ENCODE measurements around the gene TMEM175. TPM values are rescaled to one million over a fixed set of nuclear protein-coding genes. Genes with fewer than 3 reads are reported as not detected.

Gene TMEM175
- total and polyA plus RNA-seq, 8 donors: 10.0 to 96.6 (median 16.4) TPM

DNA sequence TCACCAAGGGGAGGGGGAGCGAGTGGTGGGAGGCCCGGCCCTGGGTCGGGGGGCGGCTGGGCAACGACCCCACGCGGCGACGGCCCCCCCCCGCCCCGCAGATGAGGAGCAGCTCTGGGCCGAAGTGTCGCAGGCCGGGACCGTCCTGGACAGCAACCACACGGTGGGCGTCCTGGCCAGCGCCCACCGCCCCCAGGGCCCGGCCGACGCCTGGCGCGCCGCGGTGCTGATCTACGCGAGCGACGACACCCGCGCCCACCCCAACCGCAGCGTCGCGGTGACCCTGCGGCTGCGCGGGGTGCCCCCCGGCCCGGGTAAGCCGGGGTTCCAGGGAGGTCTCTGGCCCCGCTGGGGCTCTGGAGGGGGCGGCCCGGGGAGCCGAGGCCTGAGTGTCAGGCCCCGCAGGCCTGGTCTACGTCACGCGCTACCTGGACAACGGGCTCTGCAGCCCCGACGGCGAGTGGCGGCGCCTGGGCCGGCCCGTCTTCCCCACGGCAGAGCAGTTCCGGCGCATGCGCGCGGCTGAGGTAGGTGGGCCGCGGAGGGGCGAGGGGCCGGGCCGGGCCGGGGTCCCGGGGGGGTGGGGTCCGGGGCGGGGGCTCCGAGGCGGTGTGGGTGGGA is 70.5 kb downstream of the TMEM175 start:
- ATAC-seq (peak in 3 of 4 donors; percentile 7 to 24 (median 10)), DNase-seq (peak in 1 of 6 donors; percentile 50), FAIRE-seq (no peak)
- intact Hi-C loops (cut with DNase I): no loop called here
- Histone ChIP-seq H3K36me3 (no peaks in the 10 kb centered on the region), H3K27me3 (peaks cover 0 to 18% (median 5%) of the 10 kb centered on the region in 4 donors), H3K9me3 (no peaks in the 10 kb centered on the region), H3K4me3 (peak overlapping the region in 1 of 4 donors; percentile 10), H3K27ac (no peak overlapping the region), H3K4me1 (peaks cover 6 to 12% (median 11%) of the 10 kb centered on the region in 3 donors)
- 2 to 3% methylated on average over 43 to 74 of the region's 75 CpGs for WGBS, 2 donors
- TF ChIP-seq, protein P1, sequence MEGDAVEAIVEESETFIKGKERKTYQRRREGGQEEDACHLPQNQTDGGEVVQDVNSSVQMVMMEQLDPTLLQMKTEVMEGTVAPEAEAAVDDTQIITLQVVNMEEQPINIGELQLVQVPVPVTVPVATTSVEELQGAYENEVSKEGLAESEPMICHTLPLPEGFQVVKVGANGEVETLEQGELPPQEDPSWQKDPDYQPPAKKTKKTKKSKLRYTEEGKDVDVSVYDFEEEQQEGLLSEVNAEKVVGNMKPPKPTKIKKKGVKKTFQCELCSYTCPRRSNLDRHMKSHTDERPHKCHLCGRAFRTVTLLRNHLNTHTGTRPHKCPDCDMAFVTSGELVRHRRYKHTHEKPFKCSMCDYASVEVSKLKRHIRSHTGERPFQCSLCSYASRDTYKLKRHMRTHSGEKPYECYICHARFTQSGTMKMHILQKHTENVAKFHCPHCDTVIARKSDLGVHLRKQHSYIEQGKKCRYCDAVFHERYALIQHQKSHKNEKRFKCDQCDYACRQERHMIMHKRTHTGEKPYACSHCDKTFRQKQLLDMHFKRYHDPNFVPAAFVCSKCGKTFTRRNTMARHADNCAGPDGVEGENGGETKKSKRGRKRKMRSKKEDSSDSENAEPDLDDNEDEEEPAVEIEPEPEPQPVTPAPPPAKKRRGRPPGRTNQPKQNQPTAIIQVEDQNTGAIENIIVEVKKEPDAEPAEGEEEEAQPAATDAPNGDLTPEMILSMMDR (IDR thresholded peaks at IDR 0.05): no peak

DNA sequence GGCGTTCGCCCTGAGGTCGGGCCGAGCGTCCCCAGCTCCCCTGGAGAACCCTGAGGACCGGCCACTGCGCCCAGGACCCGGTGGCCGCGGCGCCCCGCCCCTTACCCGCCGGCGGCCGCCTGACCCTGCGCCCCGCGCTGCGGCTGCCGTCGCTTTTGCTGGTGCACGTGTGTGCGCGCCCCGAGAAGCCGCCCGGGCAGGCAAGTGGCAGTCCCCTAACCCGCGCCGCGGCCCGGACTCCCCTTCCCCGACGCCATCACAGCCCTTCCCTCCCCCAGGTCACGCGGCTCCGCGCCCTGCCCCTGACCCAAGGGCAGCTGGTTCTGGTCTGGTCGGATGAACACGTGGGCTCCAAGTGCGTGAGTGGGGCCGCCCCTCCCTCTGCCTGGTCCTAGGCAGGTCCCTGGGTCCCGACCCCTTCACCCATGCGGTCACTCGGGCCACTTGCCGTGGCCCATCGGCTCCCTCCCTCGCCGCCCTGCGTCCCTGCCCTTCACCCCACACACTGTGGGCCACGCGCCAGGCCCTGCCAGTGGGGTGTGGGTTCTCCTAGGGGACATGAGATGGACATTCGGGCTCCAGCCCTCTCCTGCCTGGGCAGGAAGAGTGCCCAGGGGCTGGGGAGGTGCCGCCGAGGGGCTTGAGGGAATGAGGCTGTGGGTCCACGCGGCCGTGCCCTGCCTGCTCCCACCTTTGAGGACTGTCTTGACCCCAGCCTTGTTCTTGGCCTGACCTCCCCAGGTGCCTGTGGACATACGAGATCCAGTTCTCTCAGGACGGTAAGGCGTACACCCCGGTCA is 71.2 kb downstream of the TMEM175 start:
- Histone ChIP-seq H3K27me3 (peaks cover 0 to 18% (median 5%) of the 10 kb centered on the region in 4 donors), H3K27ac (no peak overlapping the region), H3K9me3 (no peaks in the 10 kb centered on the region), H3K36me3 (no peaks in the 10 kb centered on the region), H3K4me3 (peak overlapping the region in 1 of 4 donors; percentile 10), H3K4me1 (peaks cover 6 to 11% (median 9%) of the 10 kb centered on the region in 3 donors)
- peak in 2 of 6 donors; percentile 46 to 83 for DNase-seq
- no peak for FAIRE-seq
- TF ChIP-seq, protein P1 (IDR thresholded peaks at IDR 0.05): no peak
- 29 to 45% methylated on average over 41 to 62 of the region's 63 CpGs for WGBS, 2 donors
- intact Hi-C loops (cut with DNase I): no loop called here
- ATAC-seq: peak in 1 of 4 donors; percentile 2

DNA sequence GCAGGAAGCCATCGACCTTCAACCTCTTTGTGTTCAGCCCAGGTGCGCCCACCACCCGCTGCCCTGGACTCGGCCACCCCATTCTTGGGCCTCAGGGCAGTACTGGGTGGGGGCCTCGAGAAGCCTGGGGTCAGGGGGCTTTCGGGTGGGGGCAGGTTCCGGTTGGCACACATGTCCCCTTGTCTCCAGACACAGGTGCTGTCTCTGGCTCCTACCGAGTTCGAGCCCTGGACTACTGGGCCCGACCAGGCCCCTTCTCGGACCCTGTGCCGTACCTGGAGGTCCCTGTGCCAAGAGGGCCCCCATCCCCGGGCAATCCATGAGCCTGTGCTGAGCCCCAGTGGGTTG is 71.8 kb downstream of the TMEM175 start:
- WGBS, 2 donors: 72 to 89% methylated on average over 13 of the region's 13 CpGs
- no peak overlapping the region for H3K27ac ChIP-seq
- peak in 2 of 6 donors; percentile 35 to 73 for DNase-seq
- intact Hi-C loops (cut with DNase I): no loop called here
- no peak overlapping the region for H3K4me3 ChIP-seq
- no peaks in the 10 kb centered on the region for H3K36me3 ChIP-seq
- H3K9me3 ChIP-seq: no peaks in the 10 kb centered on the region
- TF ChIP-seq, protein P1 (IDR thresholded peaks at IDR 0.05): no peak
- peaks cover 6 to 11% (median 9%) of the 10 kb centered on the region in 3 donors for H3K4me1 ChIP-seq
- no peak for ATAC-seq
- H3K27me3 ChIP-seq: peaks cover 0 to 18% (median 5%) of the 10 kb centered on the region in 4 donors
- FAIRE-seq: no peak

DNA sequence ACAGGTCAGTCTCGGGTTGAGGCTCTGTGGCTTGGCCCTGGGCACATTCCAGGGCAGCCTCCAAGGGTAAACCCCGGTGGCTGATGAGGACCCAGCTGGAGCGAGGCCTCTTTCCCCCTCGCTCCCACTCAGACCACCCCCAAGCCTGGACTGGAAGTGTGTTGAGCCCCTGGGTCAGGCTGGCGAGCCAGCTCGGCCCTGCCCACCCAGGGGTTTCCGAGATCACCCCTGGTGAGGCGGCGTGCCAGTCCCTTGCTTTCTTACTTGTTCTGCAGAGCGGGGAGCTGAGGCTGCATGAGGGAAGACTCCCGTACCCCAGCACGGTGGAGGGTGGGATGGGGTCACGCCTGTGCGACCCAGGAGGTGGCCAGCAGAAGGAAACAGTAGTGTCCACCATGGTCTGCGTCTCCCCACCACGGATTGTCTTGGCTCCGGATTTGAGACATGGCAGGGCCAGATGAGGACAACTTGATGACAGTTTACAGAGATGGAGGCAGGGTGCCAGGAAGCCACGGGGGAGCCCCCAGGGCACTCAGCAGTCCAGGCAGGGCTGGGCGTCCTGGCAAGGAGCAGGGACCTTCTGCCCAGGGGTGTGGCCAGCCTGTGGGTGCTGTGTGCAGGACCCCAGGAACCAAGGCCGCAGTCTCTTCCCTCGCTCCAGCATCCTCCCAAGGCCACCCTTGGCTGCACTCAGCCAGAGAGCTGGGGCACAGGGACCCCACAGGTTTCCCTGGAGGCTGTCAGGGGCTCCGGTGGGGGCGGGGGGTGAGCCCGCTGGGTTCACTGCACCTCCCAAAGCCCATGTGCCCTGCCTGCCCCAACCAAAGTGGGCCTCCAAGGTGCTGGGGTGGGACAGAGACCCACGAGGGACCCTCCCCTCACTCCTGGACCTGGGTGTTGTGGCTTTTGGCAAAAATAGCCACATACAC is 72.6 kb downstream of the TMEM175 start:
- DNase-seq (peak in 2 of 6 donors; percentile 47 to 75), ATAC-seq (no peak), FAIRE-seq (no peak)
- Histone ChIP-seq H3K36me3 (no peaks in the 10 kb centered on the region), H3K9me3 (no peaks in the 10 kb centered on the region), H3K4me3 (no peak overlapping the region), H3K27me3 (peaks cover 0 to 18% (median 5%) of the 10 kb centered on the region in 4 donors), H3K27ac (no peak overlapping the region), H3K4me1 (peaks cover 6 to 11% (median 9%) of the 10 kb centered on the region in 3 donors)
- intact Hi-C loops (cut with DNase I): no loop called here
- TF ChIP-seq, protein P1 (IDR thresholded peaks at IDR 0.05): no peak
- 72 to 80% methylated on average over 25 of the region's 25 CpGs for WGBS, 2 donors

Data from pancreas (tissue), 10 donors.